ENCODE measurements around the gene MACROD2. TPM values are rescaled to one million over a fixed set of nuclear protein-coding genes. Genes with fewer than 3 reads are reported as not detected.
"Not testable (repeated sequence)": the region's sequence is repeated elsewhere in the genome, so short reads cannot be mapped to it uniquely, and the experiment has no call there.

The MACROD2 gene
- total and polyA plus RNA-seq, 4 donors, result 13.0 to 67.1 (median 20.7) TPM

- TF ChIP-seq, protein P1, sequence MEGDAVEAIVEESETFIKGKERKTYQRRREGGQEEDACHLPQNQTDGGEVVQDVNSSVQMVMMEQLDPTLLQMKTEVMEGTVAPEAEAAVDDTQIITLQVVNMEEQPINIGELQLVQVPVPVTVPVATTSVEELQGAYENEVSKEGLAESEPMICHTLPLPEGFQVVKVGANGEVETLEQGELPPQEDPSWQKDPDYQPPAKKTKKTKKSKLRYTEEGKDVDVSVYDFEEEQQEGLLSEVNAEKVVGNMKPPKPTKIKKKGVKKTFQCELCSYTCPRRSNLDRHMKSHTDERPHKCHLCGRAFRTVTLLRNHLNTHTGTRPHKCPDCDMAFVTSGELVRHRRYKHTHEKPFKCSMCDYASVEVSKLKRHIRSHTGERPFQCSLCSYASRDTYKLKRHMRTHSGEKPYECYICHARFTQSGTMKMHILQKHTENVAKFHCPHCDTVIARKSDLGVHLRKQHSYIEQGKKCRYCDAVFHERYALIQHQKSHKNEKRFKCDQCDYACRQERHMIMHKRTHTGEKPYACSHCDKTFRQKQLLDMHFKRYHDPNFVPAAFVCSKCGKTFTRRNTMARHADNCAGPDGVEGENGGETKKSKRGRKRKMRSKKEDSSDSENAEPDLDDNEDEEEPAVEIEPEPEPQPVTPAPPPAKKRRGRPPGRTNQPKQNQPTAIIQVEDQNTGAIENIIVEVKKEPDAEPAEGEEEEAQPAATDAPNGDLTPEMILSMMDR (IDR thresholded peaks at IDR 0.05; ENCODE audit: control extremely low read depth, extremely low read depth), result no peak
- ATAC-seq (ENCODE audit: insufficient read depth, low FRiP score) (no peak), DNase-seq (no peak)
- no peak overlapping the region for H3K4me3 ChIP-seq
- H3K27me3 ChIP-seq (ENCODE audit: control insufficient read depth in 3 of 3, insufficient read depth in 3 of 3, low read length in 2 of 3), result no peaks in the 10 kb centered on the region
- H3K9me3 ChIP-seq (ENCODE audit: control insufficient read depth in 4 of 4, insufficient read depth in 3 of 4, low read length in 3 of 4), result no peaks in the 10 kb centered on the region
- no peaks in the 10 kb centered on the region for H3K4me1 ChIP-seq (ENCODE audit: control insufficient read depth in 5 of 5, insufficient read depth in 5 of 5, low read length in 5 of 5)
- H3K36me3 ChIP-seq (ENCODE audit: control insufficient read depth in 4 of 4, insufficient read depth in 4 of 4, low read length in 4 of 4), result no peaks in the 10 kb centered on the region
- no peak overlapping the region for H3K9ac ChIP-seq (ENCODE audit: insufficient read depth in 1 of 2, low read length in 2 of 2)
- 62 to 72% methylated on average over 4 of the region's 4 CpGs for WGBS, 2 donors
- no peak overlapping the region for H3K27ac ChIP-seq (ENCODE audit: low read depth in 1 of 2, low read length in 1 of 2)
Measured at GRCh38 chr20:15374682-15375081, 1379.4 kb downstream of the MACROD2 start.

DNA sequence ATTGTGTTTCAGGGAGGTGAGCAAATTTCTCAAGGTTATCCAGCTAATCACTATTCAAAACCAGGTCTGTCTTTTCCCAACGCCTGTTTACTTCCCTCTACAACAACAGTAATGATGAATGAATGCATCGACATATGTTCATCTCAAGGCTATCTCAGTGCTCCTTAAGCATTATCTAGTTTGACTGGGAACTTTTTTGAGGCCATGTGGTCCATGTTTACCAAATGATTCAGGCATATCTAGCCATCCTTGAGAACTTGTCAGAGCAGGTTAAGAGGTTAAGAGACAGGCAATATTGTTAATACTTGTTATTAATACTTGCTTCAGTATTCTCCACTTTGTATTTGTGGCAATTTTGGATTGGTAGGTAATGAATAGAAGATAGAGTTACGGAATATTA, 1380.5 kb downstream of the MACROD2 start:
- Histone ChIP-seq H3K9ac (ENCODE audit: insufficient read depth in 1 of 2, low read length in 2 of 2) (no peak overlapping the region), H3K36me3 (ENCODE audit: control insufficient read depth in 4 of 4, insufficient read depth in 4 of 4, low read length in 4 of 4) (no peaks in the 10 kb centered on the region), H3K4me1 (ENCODE audit: control insufficient read depth in 5 of 5, insufficient read depth in 5 of 5, low read length in 5 of 5) (no peaks in the 10 kb centered on the region), H3K9me3 (ENCODE audit: control insufficient read depth in 4 of 4, insufficient read depth in 3 of 4, low read length in 3 of 4) (no peaks in the 10 kb centered on the region), H3K27ac (ENCODE audit: low read depth in 1 of 2, low read length in 1 of 2) (no peak overlapping the region), H3K4me3 (no peak overlapping the region), H3K27me3 (ENCODE audit: control insufficient read depth in 3 of 3, insufficient read depth in 3 of 3, low read length in 2 of 3) (no peaks in the 10 kb centered on the region)
- 77 to 83% methylated on average over 3 of the region's 3 CpGs for WGBS, 2 donors
- TF ChIP-seq, protein P1 (IDR thresholded peaks at IDR 0.05; ENCODE audit: control extremely low read depth, extremely low read depth), result no peak
- ATAC-seq (ENCODE audit: insufficient read depth, low FRiP score) (no peak), DNase-seq (no peak)

- not testable (repeated sequence) for H3K9ac ChIP-seq (ENCODE audit: insufficient read depth in 1 of 2, low read length in 2 of 2); H3K4me1 ChIP-seq (ENCODE audit: control insufficient read depth in 5 of 5, insufficient read depth in 5 of 5, low read length in 5 of 5); H3K36me3 ChIP-seq (ENCODE audit: control insufficient read depth in 4 of 4, insufficient read depth in 4 of 4, low read length in 4 of 4); H3K27me3 ChIP-seq (ENCODE audit: control insufficient read depth in 3 of 3, insufficient read depth in 3 of 3, low read length in 2 of 3); H3K4me3 ChIP-seq; H3K27ac ChIP-seq (ENCODE audit: low read depth in 1 of 2, low read length in 1 of 2); ATAC-seq (ENCODE audit: insufficient read depth, low FRiP score); H3K9me3 ChIP-seq (ENCODE audit: control insufficient read depth in 4 of 4, insufficient read depth in 3 of 4, low read length in 3 of 4)
- WGBS, 2 donors, result 52 to 54% methylated on average over 5 of the region's 5 CpGs
- peak in 1 of 3 donors; percentile 11 for DNase-seq
Measured at GRCh38 chr20:15377603-15378002, 1382.3 kb downstream of the MACROD2 start.

GRCh38 chr20:15378151-15378550, 1382.8 kb downstream of the MACROD2 start:
- TF ChIP-seq, protein P1 (IDR thresholded peaks at IDR 0.05; ENCODE audit: control extremely low read depth, extremely low read depth), result no peak
- 48 to 57% methylated on average over 2 of the region's 2 CpGs for WGBS, 2 donors
- Histone ChIP-seq H3K9me3 (ENCODE audit: control insufficient read depth in 4 of 4, insufficient read depth in 3 of 4, low read length in 3 of 4) (no peaks in the 10 kb centered on the region), H3K4me3 (no peak overlapping the region), H3K27me3 (ENCODE audit: control insufficient read depth in 3 of 3, insufficient read depth in 3 of 3, low read length in 2 of 3) (no peaks in the 10 kb centered on the region), H3K9ac (ENCODE audit: insufficient read depth in 1 of 2, low read length in 2 of 2) (no peak overlapping the region), H3K4me1 (ENCODE audit: control insufficient read depth in 5 of 5, insufficient read depth in 5 of 5, low read length in 5 of 5) (no peaks in the 10 kb centered on the region), H3K36me3 (ENCODE audit: control insufficient read depth in 4 of 4, insufficient read depth in 4 of 4, low read length in 4 of 4) (no peaks in the 10 kb centered on the region), H3K27ac (ENCODE audit: low read depth in 1 of 2, low read length in 1 of 2) (no peak overlapping the region)
- no peak for ATAC-seq (ENCODE audit: insufficient read depth, low FRiP score)
- no peak for DNase-seq

All from lung (tissue), 12 donors.